Measurements from ENCODE around the gene IQCH. TPM values are rescaled to one million over a fixed set of nuclear protein-coding genes. Genes with fewer than 3 reads are reported as not detected.

IQCH gene
- polyA plus RNA-seq, 1 of the 3 experiments (the other 2 are of a cell fraction) = 0.81 TPM

DNA sequence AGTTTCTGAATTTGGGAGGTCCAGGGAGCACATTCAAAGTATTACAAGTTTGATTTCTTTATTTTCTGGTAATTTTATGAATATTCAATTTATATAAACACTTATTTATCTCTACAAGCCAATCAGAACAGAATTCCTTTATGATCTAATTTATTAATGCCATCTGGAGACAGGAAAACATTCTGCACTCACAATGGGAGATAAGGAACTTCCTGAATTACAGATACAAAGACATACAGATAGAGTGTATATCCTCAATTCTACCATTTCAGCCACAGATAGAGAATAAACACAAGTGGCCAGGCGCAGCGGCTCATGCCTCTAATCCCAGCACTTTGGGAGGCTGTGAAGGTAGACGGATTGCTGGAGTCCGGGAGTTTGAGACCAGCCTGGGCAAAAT, 86.0 kb downstream of the IQCH start:
- Histone ChIP-seq H3K27me3 (ENCODE audit: insufficient read depth) (no peaks in the 10 kb centered on the region), H3K27ac (ENCODE audit: low read depth in 2 of 2, low read length in 1 of 2) (peak overlapping the region in 1 of 2 experiments; percentile 0; a peak in 1 of 4 replicates), H3K9ac (no peak overlapping the region), H3F3A (replicated peaks; ENCODE audit: insufficient read depth) (no peaks in the 10 kb centered on the region), H3K9me2 (no peaks in the 10 kb centered on the region), H3K4me1 (ENCODE audit: control insufficient read depth in 1 of 2, insufficient read depth in 2 of 2, low read depth in 1 of 2, low read length in 1 of 2) (peaks cover 0 to 4% of the 10 kb centered on the region in 2 experiments; a peak in 2 of 4 replicates), H3K79me2 (ENCODE audit: insufficient read depth) (no peaks in the 10 kb centered on the region), H4K20me1 (ENCODE audit: insufficient read depth) (no peaks in the 10 kb centered on the region), H3K9me3 (0 out of 2 replicates have a peak, but pooled peaks cover 2% of the 10 kb centered on the region), H3K4me2 (no peak overlapping the region), H3K4me3 (ENCODE audit: low read depth in 2 of 2, low read length in 1 of 2) (no peak overlapping the region), H3K36me3 (replicated peaks in 1 of 2; ENCODE audit: control insufficient read depth in 1 of 2, insufficient read depth in 2 of 2, low read length in 1 of 2) (no peaks in the 10 kb centered on the region), H2AFZ (ENCODE audit: low read depth) (no peak overlapping the region)
- TF ChIP-seq GATA2 (CRISPR knock-in tag; IDR thresholded peaks at IDR 0.05) = peak; percentile 78
- no peak for TF ChIP-seq SMC3 (IDR thresholded peaks at IDR 0.05; ENCODE audit: low read depth, low read length)
- no peak for TF ChIP-seq FOSL2 (IDR thresholded peaks at IDR 0.05; ENCODE audit: borderline replicate concordance, low read depth)
- TF ChIP-seq RCOR1 (IDR thresholded peaks at IDR 0.05; ENCODE audit: low read length) = peak; percentile 95
- no peak for TF ChIP-seq RXRA (IDR thresholded peaks at IDR 0.05; ENCODE audit: borderline replicate concordance, low read depth)
- TF ChIP-seq, protein P1, sequence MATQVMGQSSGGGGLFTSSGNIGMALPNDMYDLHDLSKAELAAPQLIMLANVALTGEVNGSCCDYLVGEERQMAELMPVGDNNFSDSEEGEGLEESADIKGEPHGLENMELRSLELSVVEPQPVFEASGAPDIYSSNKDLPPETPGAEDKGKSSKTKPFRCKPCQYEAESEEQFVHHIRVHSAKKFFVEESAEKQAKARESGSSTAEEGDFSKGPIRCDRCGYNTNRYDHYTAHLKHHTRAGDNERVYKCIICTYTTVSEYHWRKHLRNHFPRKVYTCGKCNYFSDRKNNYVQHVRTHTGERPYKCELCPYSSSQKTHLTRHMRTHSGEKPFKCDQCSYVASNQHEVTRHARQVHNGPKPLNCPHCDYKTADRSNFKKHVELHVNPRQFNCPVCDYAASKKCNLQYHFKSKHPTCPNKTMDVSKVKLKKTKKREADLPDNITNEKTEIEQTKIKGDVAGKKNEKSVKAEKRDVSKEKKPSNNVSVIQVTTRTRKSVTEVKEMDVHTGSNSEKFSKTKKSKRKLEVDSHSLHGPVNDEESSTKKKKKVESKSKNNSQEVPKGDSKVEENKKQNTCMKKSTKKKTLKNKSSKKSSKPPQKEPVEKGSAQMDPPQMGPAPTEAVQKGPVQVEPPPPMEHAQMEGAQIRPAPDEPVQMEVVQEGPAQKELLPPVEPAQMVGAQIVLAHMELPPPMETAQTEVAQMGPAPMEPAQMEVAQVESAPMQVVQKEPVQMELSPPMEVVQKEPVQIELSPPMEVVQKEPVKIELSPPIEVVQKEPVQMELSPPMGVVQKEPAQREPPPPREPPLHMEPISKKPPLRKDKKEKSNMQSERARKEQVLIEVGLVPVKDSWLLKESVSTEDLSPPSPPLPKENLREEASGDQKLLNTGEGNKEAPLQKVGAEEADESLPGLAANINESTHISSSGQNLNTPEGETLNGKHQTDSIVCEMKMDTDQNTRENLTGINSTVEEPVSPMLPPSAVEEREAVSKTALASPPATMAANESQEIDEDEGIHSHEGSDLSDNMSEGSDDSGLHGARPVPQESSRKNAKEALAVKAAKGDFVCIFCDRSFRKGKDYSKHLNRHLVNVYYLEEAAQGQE (IDR thresholded peaks at IDR 0.05; ENCODE audit: low read depth, low read length) = no peak
- TF ChIP-seq, protein P2, sequence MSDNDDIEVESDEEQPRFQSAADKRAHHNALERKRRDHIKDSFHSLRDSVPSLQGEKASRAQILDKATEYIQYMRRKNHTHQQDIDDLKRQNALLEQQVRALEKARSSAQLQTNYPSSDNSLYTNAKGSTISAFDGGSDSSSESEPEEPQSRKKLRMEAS (IDR thresholded peaks at IDR 0.05; ENCODE audit: low read depth) = no peak
- TF ChIP-seq FOXJ3 (CRISPR knock-in tag; IDR thresholded peaks at IDR 0.05) = peak; percentile 71; the same call in 1 of the 2 replicates
- TF ChIP-seq, protein P3, sequence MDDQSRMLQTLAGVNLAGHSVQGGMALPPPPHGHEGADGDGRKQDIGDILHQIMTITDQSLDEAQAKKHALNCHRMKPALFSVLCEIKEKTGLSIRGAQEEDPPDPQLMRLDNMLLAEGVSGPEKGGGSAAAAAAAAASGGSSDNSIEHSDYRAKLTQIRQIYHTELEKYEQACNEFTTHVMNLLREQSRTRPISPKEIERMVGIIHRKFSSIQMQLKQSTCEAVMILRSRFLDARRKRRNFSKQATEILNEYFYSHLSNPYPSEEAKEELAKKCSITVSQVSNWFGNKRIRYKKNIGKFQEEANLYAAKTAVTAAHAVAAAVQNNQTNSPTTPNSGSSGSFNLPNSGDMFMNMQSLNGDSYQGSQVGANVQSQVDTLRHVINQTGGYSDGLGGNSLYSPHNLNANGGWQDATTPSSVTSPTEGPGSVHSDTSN (IDR thresholded peaks at IDR 0.05) = no peak
- no peak for TF ChIP-seq SIN3A (IDR thresholded peaks at IDR 0.05; ENCODE audit: borderline replicate concordance, low read depth, low read length)
- TF ChIP-seq FOXM1 (IDR thresholded peaks at IDR 0.05; ENCODE audit: low read depth) = no peak
- no peak for TF ChIP-seq NRF1 (IDR thresholded peaks at IDR 0.05; ENCODE audit: low read depth, low read length)
- no peak for TF ChIP-seq ELF1 (IDR thresholded peaks at IDR 0.05)
- peak; percentile 72 for TF ChIP-seq CHD2 (IDR thresholded peaks at IDR 0.05; ENCODE audit: low read length, partially characterized antibody)
- TF ChIP-seq, protein P4, sequence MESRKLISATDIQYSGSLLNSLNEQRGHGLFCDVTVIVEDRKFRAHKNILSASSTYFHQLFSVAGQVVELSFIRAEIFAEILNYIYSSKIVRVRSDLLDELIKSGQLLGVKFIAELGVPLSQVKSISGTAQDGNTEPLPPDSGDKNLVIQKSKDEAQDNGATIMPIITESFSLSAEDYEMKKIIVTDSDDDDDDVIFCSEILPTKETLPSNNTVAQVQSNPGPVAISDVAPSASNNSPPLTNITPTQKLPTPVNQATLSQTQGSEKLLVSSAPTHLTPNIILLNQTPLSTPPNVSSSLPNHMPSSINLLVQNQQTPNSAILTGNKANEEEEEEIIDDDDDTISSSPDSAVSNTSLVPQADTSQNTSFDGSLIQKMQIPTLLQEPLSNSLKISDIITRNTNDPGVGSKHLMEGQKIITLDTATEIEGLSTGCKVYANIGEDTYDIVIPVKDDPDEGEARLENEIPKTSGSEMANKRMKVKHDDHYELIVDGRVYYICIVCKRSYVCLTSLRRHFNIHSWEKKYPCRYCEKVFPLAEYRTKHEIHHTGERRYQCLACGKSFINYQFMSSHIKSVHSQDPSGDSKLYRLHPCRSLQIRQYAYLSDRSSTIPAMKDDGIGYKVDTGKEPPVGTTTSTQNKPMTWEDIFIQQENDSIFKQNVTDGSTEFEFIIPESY (IDR thresholded peaks at IDR 0.05; ENCODE audit: borderline replicate concordance, low read depth) = no peak
- peak in 1 of 2 experiments; percentile 75; a peak in 2 of 4 replicates for TF ChIP-seq EP300 (IDR thresholded peaks at IDR 0.05; ENCODE audit: borderline replicate concordance in 1 of 2, low read depth in 1 of 2, low read length in 1 of 2)
- TF ChIP-seq, protein P5, sequence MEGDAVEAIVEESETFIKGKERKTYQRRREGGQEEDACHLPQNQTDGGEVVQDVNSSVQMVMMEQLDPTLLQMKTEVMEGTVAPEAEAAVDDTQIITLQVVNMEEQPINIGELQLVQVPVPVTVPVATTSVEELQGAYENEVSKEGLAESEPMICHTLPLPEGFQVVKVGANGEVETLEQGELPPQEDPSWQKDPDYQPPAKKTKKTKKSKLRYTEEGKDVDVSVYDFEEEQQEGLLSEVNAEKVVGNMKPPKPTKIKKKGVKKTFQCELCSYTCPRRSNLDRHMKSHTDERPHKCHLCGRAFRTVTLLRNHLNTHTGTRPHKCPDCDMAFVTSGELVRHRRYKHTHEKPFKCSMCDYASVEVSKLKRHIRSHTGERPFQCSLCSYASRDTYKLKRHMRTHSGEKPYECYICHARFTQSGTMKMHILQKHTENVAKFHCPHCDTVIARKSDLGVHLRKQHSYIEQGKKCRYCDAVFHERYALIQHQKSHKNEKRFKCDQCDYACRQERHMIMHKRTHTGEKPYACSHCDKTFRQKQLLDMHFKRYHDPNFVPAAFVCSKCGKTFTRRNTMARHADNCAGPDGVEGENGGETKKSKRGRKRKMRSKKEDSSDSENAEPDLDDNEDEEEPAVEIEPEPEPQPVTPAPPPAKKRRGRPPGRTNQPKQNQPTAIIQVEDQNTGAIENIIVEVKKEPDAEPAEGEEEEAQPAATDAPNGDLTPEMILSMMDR (IDR thresholded peaks at IDR 0.05) = no peak
- no peak for TF ChIP-seq EZH2phosphoT487 (IDR thresholded peaks at IDR 0.05; ENCODE audit: borderline replicate concordance, low read depth)
- TF ChIP-seq MXI1 (IDR thresholded peaks at IDR 0.05; ENCODE audit: low read depth, low read length) = no peak
- TF ChIP-seq TCF12 (IDR thresholded peaks at IDR 0.05) = peak; percentile 45; the same call in 1 of the 2 replicates
- no peak; the same call in 1 of the 2 replicates for TF ChIP-seq RAD21 (IDR thresholded peaks at IDR 0.05; ENCODE audit: low read length)
- ChIA-PET POLR2A (no interaction called here), CTCF (no interaction called here)
- WGBS (ENCODE audit: low lambda C conversion rate) = 67% methylated on average over 4 of the region's 4 CpGs
- peak; percentile 46 for DNase-seq
